ENCODE results near the gene KRT33A. TPM values are rescaled to one million over a fixed set of nuclear protein-coding genes. Genes with fewer than 3 reads are reported as not detected.

Gene KRT33A
- total RNA-seq, 3 donors from 2014 or later (not counting 1 experiment from before 2014, with no cell fraction given), result not detected

- Mint-ChIP-seq H3K27me3 (ENCODE audit: low read depth in 2 of 2) (peaks cover 0 to 9% of the 10 kb centered on the region in 2 donors), H3K9me3 (no peaks in the 10 kb centered on the region), H3K4me3 (no peak overlapping the region), H3K4me1 (peaks cover 10 to 23% of the 10 kb centered on the region in 2 donors), H3K27ac (peak overlapping the region in 1 of 2 donors; percentile 25), H3K36me3 (no peaks in the 10 kb centered on the region)
- ATAC-seq, result no peak
- no peaks in the 10 kb centered on the region for H3K36me3 ChIP-seq (ENCODE audit: control insufficient read depth, insufficient read depth, low read length)
- H3K27me3 ChIP-seq (ENCODE audit: control insufficient read depth, insufficient read depth, low read length), result no peaks in the 10 kb centered on the region
- peaks cover 34% of the 10 kb centered on the region for H3K4me1 ChIP-seq (ENCODE audit: control insufficient read depth, insufficient read depth, low read length)
- no peak overlapping the region for H3K4me3 ChIP-seq (ENCODE audit: low read length)
- 96% methylated on average over 5 of the region's 5 CpGs for WGBS (ENCODE audit: insufficient coverage)
- no peak for DNase-seq
- no peaks in the 10 kb centered on the region for H3K9me3 ChIP-seq (ENCODE audit: control insufficient read depth, insufficient read depth, low read length)
- H3K27ac ChIP-seq (ENCODE audit: low read length), result no peak overlapping the region
- no peak for TF ChIP-seq CTCF (IDR thresholded peaks at IDR 0.05)
- intact Hi-C loops (cut with micrococcal nuclease), result no loop called here
These were observed 17.5 kb downstream of the KRT33A start for GRCh38 chr17:41333098-41333497.

- no peaks in the 10 kb centered on the region for H3K27me3 ChIP-seq (ENCODE audit: control insufficient read depth, insufficient read depth, low read length)
- Mint-ChIP-seq H3K9me3 (no peaks in the 10 kb centered on the region), H3K4me3 (no peak overlapping the region), H3K36me3 (no peaks in the 10 kb centered on the region), H3K27ac (no peak overlapping the region), H3K4me1 (peaks cover 10 to 23% of the 10 kb centered on the region in 2 donors), H3K27me3 (ENCODE audit: low read depth in 2 of 2) (peaks cover 0 to 9% of the 10 kb centered on the region in 2 donors)
- ATAC-seq (no peak), DNase-seq (no peak)
- peaks cover 43% of the 10 kb centered on the region for H3K4me1 ChIP-seq (ENCODE audit: control insufficient read depth, insufficient read depth, low read length)
- no peak overlapping the region for H3K27ac ChIP-seq (ENCODE audit: low read length)
- H3K9me3 ChIP-seq (ENCODE audit: control insufficient read depth, insufficient read depth, low read length), result no peaks in the 10 kb centered on the region
- no peak for TF ChIP-seq CTCF (IDR thresholded peaks at IDR 0.05)
- no peak overlapping the region for H3K4me3 ChIP-seq (ENCODE audit: low read length)
- intact Hi-C loops (cut with micrococcal nuclease), result no loop called here
- H3K36me3 ChIP-seq (ENCODE audit: control insufficient read depth, insufficient read depth, low read length), result no peaks in the 10 kb centered on the region
- 87% methylated on average over 2 of the region's 2 CpGs for WGBS (ENCODE audit: insufficient coverage)
These were observed 18.4 kb downstream of the KRT33A start for GRCh38 chr17:41332239-41332638.

DNA sequence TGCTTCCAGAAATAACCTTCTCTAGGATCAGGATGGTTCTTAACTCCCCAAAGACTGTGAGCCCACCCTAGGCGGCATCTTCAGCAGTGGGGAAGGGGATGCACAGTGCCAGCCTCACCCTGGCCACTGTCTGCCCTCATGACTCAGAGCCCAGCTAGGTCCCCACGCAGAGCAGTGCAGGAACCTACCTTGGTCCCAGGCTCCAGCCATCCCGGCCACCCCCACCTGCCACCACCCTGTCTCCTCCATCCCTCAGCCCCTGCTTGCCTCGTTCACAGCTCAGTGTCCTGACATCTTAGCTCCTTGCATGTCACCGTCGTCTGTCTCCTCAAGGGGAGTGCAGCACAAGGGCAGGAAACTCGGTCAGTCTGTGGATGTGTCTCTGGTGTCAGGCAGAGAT lies 19.0 kb downstream of the KRT33A start:
- 90% methylated on average over 7 of the region's 7 CpGs for WGBS (ENCODE audit: insufficient coverage)
- no peak overlapping the region for H3K27ac Mint-ChIP-seq
- H3K9me3 ChIP-seq (ENCODE audit: control insufficient read depth, insufficient read depth, low read length), result no peaks in the 10 kb centered on the region
- no peaks in the 10 kb centered on the region for H3K9me3 Mint-ChIP-seq
- intact Hi-C loops (cut with micrococcal nuclease), result no loop called here
- no peaks in the 10 kb centered on the region for H3K27me3 ChIP-seq (ENCODE audit: control insufficient read depth, insufficient read depth, low read length)
- H3K4me1 Mint-ChIP-seq, result peaks cover 10 to 23% of the 10 kb centered on the region in 2 donors
- H3K4me3 Mint-ChIP-seq, result no peak overlapping the region
- no peaks in the 10 kb centered on the region for H3K36me3 ChIP-seq (ENCODE audit: control insufficient read depth, insufficient read depth, low read length)
- H3K36me3 Mint-ChIP-seq, result no peaks in the 10 kb centered on the region
- no peak overlapping the region for H3K4me3 ChIP-seq (ENCODE audit: low read length)
- H3K27me3 Mint-ChIP-seq (ENCODE audit: low read depth in 2 of 2), result peaks cover 0 to 9% of the 10 kb centered on the region in 2 donors
- TF ChIP-seq CTCF (IDR thresholded peaks at IDR 0.05), result no peak
- DNase-seq (no peak), ATAC-seq (no peak)
- H3K4me1 ChIP-seq (ENCODE audit: control insufficient read depth, insufficient read depth, low read length), result peaks cover 49% of the 10 kb centered on the region
- no peak overlapping the region for H3K27ac ChIP-seq (ENCODE audit: low read length)

- peak; percentile 17 for TF ChIP-seq CTCF (IDR thresholded peaks at IDR 0.05)
- H3K27ac Mint-ChIP-seq, result no peak overlapping the region
- intact Hi-C loops (cut with micrococcal nuclease), result loop anchor here (10.0 kb wide), 2 partner anchors 425 to 525 kb away; no protein-coding TSS in a partner anchor
- 74% methylated on average over 11 of the region's 13 CpGs for WGBS (ENCODE audit: insufficient coverage)
- H3K9me3 Mint-ChIP-seq, result no peaks in the 10 kb centered on the region
- peaks cover 0 to 6% of the 10 kb centered on the region in 2 donors for H3K27me3 Mint-ChIP-seq (ENCODE audit: low read depth in 2 of 2)
- Histone ChIP-seq H3K27me3 (ENCODE audit: control insufficient read depth, insufficient read depth, low read length) (no peaks in the 10 kb centered on the region), H3K4me1 (ENCODE audit: control insufficient read depth, insufficient read depth, low read length) (peaks cover 37% of the 10 kb centered on the region), H3K36me3 (ENCODE audit: control insufficient read depth, insufficient read depth, low read length) (no peaks in the 10 kb centered on the region), H3K9me3 (ENCODE audit: control insufficient read depth, insufficient read depth, low read length) (no peaks in the 10 kb centered on the region), H3K27ac (ENCODE audit: low read length) (no peak overlapping the region), H3K4me3 (ENCODE audit: low read length) (no peak overlapping the region)
- H3K4me3 Mint-ChIP-seq, result no peak overlapping the region
- H3K36me3 Mint-ChIP-seq, result no peaks in the 10 kb centered on the region
- peaks cover 9 to 10% of the 10 kb centered on the region in 2 donors for H3K4me1 Mint-ChIP-seq
- DNase-seq (peak in 1 of 2 donors; percentile 47), ATAC-seq (peak in 1 of 3 donors; percentile 55)
These were observed 21.2 kb downstream of the KRT33A start for GRCh38 chr17:41329279-41329948.

Data from natural killer cell (primary cell).